HG03558 (cell line): ENCODE data around the gene INSL4.

Experiments used
- ATAC-seq: cut with Tn5 transposase; IDR thresholded peaks from one replicate; pipeline ENCODE4 v1.9.1; 2021; ENCODE audit warnings: moderate number of reproducible peaks; ENCODE audit not compliant: unreplicated experiment; ENCODE audit errors: extremely low read depth

INSL4 gene

DNA sequence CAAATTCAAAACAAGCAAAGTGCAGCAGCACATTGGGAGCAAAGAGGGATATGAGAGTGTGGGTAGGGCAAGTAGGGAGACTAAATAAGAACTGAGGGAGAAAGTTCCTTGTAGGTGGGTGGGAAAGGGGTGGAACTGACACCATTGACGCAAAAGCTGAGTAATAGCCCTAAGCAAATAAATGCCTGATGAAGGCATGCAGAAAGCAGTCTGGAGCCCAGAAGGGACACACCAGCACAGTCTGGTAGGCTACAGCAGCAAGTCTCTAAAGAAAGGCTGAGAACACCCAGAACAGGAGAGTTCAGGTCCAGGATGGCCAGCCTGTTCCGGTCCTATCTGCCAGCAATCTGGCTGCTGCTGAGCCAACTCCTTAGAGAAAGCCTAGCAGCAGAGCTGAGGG, at the start of gene INSL4:
Gene INSL4, plus strand, starts transcription at position 208 of the 400 bp plus-strand sequence. Its CDS starts 105 bp downstream, at position 313.
- ATAC-seq: no peak

DNA sequence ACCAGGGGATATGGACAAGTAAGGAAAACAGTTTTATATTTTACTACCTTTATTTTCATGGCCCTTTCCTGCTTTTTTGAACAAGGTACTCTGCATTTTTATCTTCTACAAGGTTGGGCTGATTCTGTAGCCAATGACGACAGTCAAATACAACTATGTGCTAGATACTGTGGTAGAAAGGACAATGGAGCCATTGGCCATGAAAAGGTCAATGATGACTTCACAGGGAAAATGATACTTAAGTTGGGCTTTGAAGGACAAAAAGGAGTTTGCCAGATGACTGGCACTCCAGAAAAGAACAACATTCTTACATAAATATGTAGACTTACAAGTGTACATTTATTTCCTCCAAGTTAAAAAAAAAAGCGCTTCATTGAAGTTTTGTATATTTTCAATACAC, 46.4 kb upstream of the INSL4 start:
- no peak for ATAC-seq

DNA sequence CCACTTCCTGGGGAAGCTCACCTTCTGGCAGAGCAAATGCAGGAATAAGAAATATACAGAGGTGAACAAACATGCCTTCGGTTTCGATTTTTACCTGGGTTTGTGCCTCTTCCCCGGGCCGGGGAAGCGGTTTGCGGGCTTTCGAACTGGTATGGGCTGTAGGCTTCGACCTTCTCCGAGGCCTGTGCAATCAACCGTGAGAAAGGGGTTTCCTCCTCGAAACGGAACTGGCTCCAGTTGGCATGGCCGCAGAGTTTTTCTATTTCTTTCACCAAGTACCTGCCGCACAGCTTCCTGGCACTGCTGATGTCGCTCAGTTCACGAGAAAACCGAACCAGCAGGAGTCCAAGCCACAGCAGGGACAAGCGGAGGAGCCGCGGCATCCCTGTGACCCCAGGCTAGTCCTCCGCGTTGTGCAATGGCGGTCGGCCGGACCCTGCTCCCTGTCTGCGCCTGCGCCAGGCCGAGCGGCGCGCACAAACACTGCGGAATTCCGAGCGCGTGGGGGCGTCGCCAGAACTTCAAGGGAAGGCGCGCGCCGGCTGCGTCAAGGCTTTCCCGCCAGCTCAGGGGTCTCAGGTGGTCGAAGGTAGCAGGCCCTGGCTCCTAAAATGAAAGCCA, 45.9 kb upstream of the INSL4 start, which contains the start of gene INSL6:
Gene INSL6, minus strand, starts transcription at position 420 of the 621 bp plus-strand sequence. Its CDS starts 37 bp downstream, at position 383.
- no peak for ATAC-seq

DNA sequence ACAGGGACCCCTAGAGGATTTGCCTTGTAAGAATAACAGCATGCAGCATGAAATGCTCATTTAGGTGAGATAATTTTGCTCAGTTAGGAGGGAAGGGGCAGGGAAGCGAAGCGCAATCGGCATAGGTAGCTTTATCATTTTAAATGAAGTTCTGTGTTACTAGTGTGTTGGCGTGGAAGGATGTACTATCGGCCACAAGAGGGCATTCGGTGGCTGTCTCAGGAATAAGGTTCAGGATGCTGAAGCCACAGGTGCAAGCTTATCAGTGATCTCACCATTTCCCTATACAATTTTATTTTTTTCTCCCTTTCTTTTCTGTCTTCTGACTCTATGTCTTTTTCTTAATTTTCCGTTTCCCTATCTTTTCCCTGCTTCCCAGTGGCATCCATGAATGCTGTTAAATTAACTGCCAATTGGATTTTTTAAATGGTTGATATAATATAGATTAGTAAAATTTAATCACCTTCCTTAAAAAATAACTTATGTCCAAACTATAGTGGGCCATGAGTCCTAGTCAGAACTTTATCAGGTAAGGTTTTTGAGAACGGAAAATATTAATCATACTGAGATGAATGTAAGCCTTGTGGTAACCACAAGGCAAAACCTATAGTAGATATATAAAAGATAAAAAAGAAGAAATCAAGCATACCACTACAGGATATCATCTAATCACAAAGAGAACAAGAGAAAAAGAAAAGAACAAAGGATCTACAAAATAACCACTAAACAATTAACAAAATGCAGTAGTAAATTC, 44.6 kb upstream of the INSL4 start:
- ATAC-seq: no peak

DNA sequence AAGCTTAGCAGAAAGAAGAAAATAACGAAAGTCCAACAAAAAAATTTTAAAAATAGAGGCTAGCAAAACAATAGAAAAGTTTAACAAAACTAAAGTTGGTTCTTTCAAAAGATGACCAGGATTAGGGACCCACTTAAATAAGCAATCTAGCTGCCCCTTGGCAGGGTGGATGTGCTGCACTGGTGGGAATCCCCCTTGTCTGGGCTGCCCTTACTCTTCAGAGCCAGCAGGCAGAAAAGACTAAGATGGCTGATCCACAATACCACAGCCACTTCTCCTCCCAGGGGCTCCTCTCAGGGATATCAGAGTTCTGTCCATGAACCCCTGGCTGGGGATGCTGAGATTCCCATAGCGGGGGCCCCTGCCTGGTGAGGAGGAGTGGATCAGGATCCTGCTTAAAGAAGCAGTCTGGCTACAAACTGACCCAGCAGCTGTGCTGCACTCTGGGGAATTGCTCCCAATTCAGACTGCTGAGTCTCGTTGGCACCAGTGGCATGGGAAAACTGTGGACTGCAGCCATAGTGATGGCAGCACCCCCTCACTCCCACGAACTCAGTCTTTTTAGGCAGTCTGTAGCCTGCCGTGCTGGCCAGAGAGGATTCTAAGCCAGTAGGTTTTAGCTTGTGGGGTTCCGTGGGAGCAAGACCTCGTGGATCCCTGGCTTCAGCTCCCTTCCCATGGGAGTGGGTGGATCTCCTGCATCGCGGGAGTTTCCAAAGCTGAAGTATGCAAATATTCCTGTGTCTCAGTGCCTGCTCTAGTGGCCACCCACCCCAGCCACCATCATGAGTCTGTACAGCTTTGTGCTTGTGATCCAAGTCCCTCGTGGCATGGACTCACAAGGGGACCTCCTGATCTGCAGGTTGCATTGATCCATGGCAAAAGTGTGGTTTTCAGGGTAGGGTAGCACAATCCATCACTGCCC, 42.9 kb upstream of the INSL4 start:
- ATAC-seq: no peak

DNA sequence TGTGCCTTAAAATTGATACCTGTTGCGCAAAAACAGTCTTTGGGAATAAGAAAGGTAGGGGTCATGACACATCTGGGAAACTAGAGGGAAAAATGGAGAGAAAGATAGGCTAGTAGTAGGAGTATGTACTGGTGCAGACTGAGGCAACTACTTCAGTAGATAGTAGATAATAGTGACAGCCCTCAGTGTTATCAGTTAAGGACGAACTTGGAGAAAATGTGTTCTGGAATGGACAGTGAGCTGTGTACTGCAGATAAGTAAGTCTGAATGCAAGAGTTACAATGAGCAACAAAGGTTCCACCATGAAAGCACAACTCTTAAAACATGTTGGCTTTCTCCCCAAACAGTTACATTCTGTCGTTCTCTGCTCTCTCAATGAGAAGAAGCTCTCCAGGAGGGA, 39.2 kb upstream of the INSL4 start:
- no peak for ATAC-seq

DNA sequence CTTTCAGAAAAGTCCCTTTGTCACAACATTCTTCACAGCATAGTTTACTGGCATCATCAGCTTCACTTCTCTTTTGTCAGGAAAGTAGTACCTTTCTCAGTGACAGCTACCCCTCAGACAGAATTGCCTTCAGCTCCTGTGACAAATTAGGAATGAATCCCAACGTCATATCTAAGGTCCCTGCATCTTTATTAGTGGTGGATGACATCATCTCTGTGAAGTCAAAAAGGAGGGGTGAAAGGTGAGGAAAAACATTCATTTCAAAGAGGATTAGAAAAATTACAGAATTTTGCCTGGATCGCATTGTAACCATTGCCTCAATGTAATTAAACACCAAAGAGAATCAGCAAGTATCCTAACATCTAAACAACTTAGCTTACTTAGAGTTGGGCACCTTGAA, 37.9 kb upstream of the INSL4 start:
- no peak for ATAC-seq

DNA sequence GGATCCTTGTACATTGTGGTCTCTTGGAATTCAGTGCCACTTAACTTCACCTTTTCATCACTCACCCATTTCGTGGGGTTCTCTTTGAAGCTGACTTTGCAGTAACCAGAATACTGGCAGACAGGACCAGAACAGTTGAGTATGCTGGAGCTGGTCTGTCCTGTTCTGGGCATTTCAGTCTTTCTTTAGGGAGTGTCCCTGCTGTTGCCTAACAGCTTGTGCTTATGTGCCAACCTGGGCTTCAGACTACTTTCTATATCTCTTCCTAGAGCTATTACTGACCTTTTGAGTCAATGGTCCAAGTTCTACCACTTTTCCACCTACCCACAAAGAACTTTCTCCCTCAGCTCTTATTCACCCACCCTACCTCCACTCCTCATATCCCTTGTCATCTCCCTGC, 35.8 kb upstream of the INSL4 start:
- ATAC-seq: no peak

DNA sequence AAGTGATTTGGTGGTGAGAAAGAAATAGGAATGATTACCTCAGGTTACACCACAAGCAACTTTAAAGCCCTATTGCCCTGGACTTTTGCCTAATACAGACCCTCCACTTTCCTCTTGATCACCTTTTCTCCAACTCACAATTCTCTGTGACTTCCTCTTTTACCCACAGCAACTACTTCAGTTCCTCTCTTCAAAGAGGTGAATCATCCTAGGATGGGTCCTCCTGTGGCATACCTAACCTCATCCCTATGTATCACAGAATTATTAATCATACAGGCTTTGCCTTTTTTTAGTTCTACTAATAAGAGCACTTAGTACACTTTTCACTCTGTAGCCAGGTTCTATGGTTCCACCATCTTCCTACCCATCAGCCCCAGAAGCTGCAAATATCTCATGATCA, 26.1 kb upstream of the INSL4 start:
- ATAC-seq: no peak

DNA sequence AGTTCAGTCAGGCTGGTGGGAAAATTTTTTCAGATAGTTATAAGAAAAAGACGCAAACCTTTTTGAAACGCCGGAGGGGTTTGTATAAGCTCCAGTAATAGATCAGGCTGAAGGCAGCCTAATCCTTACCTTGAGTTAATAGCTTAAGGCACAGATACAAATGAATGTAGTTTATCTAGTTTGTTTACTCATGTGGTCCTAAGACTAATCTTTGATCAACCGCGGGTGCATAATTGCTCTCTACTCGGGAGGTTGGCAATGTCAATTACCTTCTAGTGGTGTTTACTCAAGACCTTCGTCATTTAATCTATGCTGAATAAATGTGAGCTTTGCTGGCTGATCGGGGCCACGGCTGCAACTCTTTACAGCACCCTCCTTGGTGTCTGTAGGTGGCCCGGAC, 665 bp upstream of the INSL4 start:
- no peak for ATAC-seq

DNA sequence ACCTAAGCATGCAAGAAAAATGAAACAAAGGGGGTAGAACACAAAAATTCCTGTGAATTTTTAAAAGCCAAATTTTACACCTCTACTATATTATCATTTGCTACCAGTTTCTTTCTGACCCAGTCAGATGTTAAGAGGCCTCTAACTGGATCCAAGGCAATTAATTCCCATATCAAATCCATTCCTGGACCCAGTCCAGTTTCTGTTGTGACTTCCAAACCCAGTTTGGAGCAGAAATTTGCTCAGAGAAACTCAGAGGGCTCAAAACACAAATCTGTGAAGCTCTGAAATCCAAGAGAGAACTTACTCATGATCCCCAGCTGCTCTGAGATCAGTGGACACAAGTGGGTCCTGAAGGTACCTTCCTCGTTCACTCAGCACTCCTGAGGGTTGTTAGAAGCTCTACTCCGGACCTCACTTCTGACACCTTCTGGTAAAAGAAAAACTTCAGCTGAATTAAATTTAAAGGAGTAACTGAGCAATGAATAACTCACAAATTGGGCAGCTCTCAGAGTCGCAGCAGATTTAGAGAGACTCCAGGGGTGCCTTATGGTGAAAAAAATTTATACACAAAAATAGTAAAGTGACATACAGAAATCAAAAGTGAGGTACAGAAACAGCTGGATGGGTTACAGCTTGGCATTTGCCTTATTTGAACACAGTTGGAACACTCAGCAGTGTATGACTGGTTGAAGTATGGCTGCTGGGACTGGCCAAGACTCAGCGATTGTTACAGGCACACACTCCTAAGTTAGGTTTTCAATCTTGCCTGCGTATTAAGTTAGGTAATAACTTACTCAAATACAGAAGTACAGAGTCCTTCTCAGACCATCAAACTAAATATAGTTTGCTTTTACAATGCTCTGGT, 32.4 kb downstream of the INSL4 start:
- ATAC-seq: no peak

DNA sequence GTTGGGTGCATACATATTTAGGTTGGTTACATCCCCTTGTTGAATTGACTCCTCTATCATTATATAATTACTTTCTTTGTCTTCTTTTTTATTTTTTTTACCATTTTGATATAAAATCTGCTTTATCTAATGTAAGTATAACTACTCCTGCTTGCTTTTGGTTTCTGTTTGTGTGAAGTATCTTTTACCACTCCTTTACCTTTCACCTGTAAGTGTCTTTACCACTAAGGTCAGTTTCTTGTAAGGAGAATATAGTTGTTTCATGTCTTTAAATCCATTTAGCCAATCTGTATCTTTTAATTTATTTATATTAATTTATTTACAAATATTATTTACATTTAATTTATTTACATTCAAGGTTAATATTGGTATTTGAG, 33.0 kb downstream of the INSL4 start:
- ATAC-seq: no peak

DNA sequence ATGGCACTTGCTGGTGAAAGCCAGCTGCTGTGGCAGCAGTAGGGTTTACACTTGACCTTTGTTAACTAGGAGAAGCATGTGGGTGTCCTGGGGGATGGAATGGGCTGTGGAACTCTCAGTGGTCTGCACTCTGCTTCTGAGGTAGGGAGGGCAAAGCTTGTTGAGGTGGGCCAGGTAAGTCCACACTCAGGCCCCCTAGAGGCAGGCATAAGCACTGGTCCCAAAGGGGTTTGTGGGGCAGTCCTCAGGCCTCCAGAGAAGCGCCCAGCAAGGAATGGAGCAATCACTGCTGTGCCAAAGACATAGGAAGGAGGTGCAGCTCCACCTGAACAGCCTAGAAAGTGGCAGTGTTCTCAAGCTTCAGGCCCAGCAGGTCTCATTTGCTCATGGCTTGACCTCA, 34.7 kb downstream of the INSL4 start:
- ATAC-seq: no peak

DNA sequence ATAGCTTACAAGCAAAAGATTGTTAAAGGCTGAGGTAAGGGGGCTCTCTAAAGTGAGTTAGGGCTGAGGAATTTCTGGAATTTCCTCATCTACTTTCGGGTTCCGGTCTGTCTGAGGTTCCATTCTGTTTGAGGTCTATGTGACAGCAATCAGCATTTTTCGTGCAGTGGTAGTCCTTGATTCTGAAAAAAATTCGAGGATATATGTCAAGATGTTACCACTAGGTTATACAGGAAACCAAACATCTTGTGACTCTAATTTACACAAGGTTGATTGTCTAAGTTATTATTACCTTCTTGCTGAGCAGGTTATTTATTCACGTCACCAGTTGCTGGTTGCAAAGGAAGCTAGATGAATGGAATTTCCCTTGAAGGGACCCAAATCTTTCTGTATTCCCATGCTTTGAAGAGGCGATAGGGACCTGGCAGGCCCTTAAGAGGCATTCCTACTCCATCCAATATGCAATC, 38.1 kb downstream of the INSL4 start:
- ATAC-seq: no peak

DNA sequence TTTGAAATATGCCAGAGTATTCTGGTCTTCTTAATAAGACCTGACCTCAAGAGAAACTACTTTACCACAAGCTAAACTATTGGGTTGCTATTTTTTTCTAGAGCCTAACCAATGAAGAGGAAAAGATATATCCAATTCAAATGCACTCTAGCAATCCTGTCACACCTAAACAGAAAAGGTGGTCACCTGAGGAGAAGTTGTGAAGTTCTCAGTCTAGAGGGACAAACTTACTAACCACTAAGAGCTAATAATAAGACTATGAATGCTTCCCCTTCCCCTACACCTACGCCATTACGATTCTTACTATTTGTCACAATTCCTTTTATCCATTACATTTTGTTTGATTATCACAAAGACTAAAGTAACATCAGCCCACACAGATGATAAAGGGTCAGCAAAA, 43.6 kb downstream of the INSL4 start:
- ATAC-seq: no peak

DNA sequence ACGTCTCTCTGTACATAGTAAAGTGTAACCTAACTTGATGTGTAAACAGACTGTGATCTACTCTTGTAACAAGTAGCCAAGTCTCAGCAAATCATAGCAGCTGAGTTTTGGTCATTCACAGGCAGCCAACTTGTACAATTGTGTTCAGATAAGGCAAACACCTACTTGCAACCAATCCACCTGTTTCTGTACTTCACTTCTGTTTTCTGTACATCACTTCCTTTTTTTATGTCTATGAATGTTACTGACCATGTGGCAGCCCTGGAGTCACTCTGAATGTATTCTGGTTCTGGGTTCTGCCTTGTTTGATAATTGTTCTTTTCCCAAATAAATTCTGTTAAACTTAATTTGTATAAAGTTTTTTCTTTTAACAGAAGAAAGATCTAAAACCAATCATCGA, 47.3 kb downstream of the INSL4 start:
- no peak for ATAC-seq
